ENCODE data around the gene CEP350.

CEP350 gene

GRCh38 chr1:180158149-180159147 is 203.8 kb downstream of the CEP350 start:
- DNase-seq, result no peak

- DNase-seq, result no peak
These were observed 205.7 kb downstream of the CEP350 start for GRCh38 chr1:180160357-180160756.

DNA sequence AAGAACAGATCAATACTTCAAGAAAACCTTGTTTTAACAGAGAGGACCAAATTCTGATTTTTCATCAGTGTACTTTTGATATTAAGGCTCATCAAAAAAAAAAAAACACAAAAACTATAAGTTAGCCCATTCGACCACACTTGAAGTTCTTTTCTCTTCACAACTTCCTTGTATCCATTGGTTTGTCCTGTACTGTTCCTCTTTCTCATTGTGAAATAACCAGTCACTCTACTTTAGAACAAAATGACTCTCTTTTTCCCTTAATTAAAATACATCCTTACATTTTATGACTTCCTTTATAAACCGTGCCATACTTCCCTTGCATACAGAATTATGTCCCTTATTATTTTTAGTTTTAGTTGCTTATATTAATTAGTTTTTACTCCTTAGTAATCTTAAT is 208.4 kb downstream of the CEP350 start:
- no peak for DNase-seq

All from right hindlimb (tissue), 1 donor.